ENCODE measurements around the gene SOCS1. TPM values are rescaled to one million over a fixed set of nuclear protein-coding genes. Genes with fewer than 3 reads are reported as not detected.

Gene SOCS1
- total and polyA plus RNA-seq, 8 donors = 11.8 to 27.4 (median 21.1) TPM

GRCh38 chr16:11259655-11260595 lies 3.9 kb upstream of the SOCS1 start:
- peaks cover 15 to 28% of the 10 kb centered on the region in 2 donors for H3K4me1 ChIP-seq
- TF ChIP-seq, protein P1, sequence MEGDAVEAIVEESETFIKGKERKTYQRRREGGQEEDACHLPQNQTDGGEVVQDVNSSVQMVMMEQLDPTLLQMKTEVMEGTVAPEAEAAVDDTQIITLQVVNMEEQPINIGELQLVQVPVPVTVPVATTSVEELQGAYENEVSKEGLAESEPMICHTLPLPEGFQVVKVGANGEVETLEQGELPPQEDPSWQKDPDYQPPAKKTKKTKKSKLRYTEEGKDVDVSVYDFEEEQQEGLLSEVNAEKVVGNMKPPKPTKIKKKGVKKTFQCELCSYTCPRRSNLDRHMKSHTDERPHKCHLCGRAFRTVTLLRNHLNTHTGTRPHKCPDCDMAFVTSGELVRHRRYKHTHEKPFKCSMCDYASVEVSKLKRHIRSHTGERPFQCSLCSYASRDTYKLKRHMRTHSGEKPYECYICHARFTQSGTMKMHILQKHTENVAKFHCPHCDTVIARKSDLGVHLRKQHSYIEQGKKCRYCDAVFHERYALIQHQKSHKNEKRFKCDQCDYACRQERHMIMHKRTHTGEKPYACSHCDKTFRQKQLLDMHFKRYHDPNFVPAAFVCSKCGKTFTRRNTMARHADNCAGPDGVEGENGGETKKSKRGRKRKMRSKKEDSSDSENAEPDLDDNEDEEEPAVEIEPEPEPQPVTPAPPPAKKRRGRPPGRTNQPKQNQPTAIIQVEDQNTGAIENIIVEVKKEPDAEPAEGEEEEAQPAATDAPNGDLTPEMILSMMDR (IDR thresholded peaks at IDR 0.05) = no peak
- DNase-seq (no peak), ATAC-seq (no peak)
- H3K27ac ChIP-seq = peak overlapping the region in 1 of 2 donors; percentile 26
- intact Hi-C loops (cut with DNase I) = loop anchor here in 1 of 2 donors (10.0 kb wide), 1 partner anchor 145 kb away; no protein-coding TSS in a partner anchor
- H3K36me3 ChIP-seq = peaks cover 0 to under 1% of the 10 kb centered on the region in 2 donors
- no peaks in the 10 kb centered on the region for H3K9me3 ChIP-seq
- peaks cover 0 to 2% of the 10 kb centered on the region in 2 donors for H3K27me3 ChIP-seq
- no peak overlapping the region for H3K4me3 ChIP-seq

DNA sequence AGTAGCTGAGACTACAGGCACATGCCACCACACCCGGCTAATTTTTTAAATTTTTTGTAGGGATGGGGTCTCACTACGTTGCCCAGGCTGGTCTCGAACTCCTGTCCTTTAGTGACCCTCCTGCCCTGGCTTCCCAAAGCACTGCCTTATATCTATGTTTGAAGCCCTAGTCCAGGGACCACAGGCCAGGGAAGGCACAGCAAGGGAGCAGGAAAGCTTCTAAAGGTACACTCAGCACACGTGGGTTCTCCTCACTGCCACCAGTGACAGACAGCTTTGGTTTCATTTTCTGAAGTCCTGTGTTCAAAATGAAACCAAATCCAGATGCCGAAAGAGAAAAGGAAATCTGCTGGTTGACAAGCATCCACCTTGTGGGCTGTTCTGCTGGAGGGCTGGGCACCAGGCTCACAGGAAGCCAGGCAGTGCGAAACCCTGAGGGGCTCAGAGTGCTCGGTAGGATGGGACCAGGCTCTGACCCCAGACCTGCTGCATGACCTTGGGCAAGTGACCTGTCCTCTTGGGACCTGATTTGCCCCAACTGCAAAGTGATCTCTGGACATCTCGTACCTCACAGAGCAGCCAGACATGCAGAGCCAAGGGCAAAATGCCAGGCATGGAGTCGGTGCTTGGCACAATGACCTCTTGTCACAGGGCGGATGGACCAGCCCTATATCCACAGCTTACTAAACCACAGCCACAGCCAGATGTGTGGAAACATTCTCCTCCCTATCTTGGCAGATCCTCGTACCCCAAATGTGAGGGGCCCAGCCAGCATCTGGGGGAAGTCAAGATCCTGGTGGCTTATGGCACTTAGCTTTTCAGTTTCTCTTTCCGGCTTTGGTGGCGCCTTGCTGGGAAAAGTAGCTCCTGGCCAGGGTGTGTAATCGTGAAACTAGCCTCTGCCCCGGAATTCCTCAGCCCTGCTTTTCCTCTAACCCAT lies 2.8 kb upstream of the SOCS1 start:
- DNase-seq = no peak
- peaks cover 19 to 37% of the 10 kb centered on the region in 2 donors for H3K4me1 ChIP-seq

GRCh38 chr16:11257131-11257938 lies 1.3 kb upstream of the SOCS1 start:
- intact Hi-C loops (cut with DNase I) = loop anchor here in 1 of 2 donors (2.0 to 10.0 kb wide), 2 partner anchors 143 to 287 kb away; no protein-coding TSS in a partner anchor
- H3K27me3 ChIP-seq = peaks cover 0 to 7% of the 10 kb centered on the region in 2 donors
- peaks cover 25 to 52% of the 10 kb centered on the region in 2 donors for H3K4me1 ChIP-seq
- DNase-seq (peak; percentile 74 to 89 (median 84)), ATAC-seq (peak; percentile 72)
- TF ChIP-seq, protein P1 (IDR thresholded peaks at IDR 0.05) = peak; percentile 61 to 72
- peaks cover 0 to 21% of the 10 kb centered on the region in 2 donors for H3K36me3 ChIP-seq
- H3K4me3 ChIP-seq = peak overlapping the region; percentile 74 to 92
- H3K27ac ChIP-seq = peak overlapping the region; percentile 96
- H3K9me3 ChIP-seq = no peaks in the 10 kb centered on the region

More for the DNA sequence above, 2.8 kb upstream of the SOCS1 start:
- Histone ChIP-seq H3K27ac (peak overlapping the region in 1 of 2 donors; percentile 26), H3K4me3 (no peak overlapping the region), H3K9me3 (no peaks in the 10 kb centered on the region), H3K27me3 (peaks cover 0 to 7% of the 10 kb centered on the region in 2 donors), H3K36me3 (peaks cover 0 to 10% of the 10 kb centered on the region in 2 donors)
- TF ChIP-seq, protein P1 (IDR thresholded peaks at IDR 0.05) = no peak
- no peak for ATAC-seq
- intact Hi-C loops (cut with DNase I) = loop anchor here in 1 of 2 donors (10.0 kb wide), 1 partner anchor 144 kb away; no protein-coding TSS in a partner anchor

DNA sequence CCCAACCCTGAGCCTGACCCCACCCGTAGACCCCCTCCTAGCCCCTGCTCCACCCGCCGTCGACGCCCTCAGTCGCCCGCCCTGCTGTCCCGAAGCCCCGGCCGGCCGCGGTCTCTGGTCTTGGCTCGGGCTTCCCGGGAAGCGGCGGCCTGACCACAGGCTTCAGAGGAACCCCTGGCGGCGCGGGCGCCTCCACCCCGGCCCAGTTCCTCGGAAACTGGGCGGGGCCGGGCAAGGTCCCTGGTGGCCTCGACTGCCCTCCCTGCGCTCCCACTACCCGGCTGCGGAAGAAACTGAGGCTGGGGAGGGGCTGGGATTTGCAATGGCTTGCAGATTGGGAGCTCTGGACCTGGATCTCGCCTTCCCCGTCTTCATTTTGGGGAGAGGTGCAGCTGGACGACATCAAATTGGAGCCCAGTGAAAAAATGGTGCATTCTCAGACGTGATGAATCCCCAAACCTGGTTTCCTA lies 692 bp upstream of the SOCS1 start:
- peaks cover 0 to 7% of the 10 kb centered on the region in 2 donors for H3K27me3 ChIP-seq
- peaks cover 0 to 26% of the 10 kb centered on the region in 2 donors for H3K36me3 ChIP-seq
- TF ChIP-seq, protein P1 (IDR thresholded peaks at IDR 0.05) = no peak
- ATAC-seq = peak; percentile 54
- H3K4me1 ChIP-seq = peaks cover 25 to 57% of the 10 kb centered on the region in 2 donors
- H3K9me3 ChIP-seq = no peaks in the 10 kb centered on the region
- H3K4me3 ChIP-seq = peak overlapping the region; percentile 74 to 92
- peak in 3 of 4 donors; percentile 52 to 92 (median 80) for DNase-seq
- H3K27ac ChIP-seq = peak overlapping the region; percentile 96
- intact Hi-C loops (cut with DNase I) = loop anchor here in 1 of 2 donors (2.0 to 10.0 kb wide), 2 partner anchors 142 to 286 kb away; no protein-coding TSS in a partner anchor

Data from left lung (tissue), 10 donors.